Effector memory CD4-positive, alpha-beta T cell (primary cell): Measurements from ENCODE around the gene ISLR2.
"Not testable (repeated sequence)": the region's sequence is repeated elsewhere in the genome, so short reads cannot be mapped to it uniquely, and the experiment has no call there.

Experiments
- DNase-seq, 3 donors: peaks; one replicate each; pipeline ENCODE4 v3.0.0-alpha.2; 2020
- H3K27ac ChIP-seq: 2 replicates; pipeline ENCODE4 v1.7.0; 2013; ENCODE audit warnings: mild to moderate bottlenecking, low read length, moderate library complexity; ENCODE audit not compliant: insufficient read depth, poor library complexity, severe bottlenecking
- H3K27me3 ChIP-seq: replicated peaks from 2 replicates; pipeline ENCODE4 v1.7.0; 2013; ENCODE audit warnings: mild to moderate bottlenecking, low read length; ENCODE audit not compliant: insufficient read depth, control insufficient read depth, poor library complexity, severe bottlenecking
- H3K36me3 ChIP-seq: 2 replicates; pipeline ENCODE4 v1.7.0; 2013; ENCODE audit warnings: mild to moderate bottlenecking, low read length, moderate library complexity; ENCODE audit not compliant: control insufficient read depth, insufficient read depth
- H3K4me1 ChIP-seq: 2 replicates; pipeline ENCODE4 v1.7.0; 2013; ENCODE audit warnings: low read length, mild to moderate bottlenecking; ENCODE audit not compliant: control insufficient read depth, insufficient read depth, poor library complexity, severe bottlenecking
- H3K4me3 ChIP-seq: 2 replicates; pipeline ENCODE4 v1.7.0; 2013; ENCODE audit warnings: low read length, low read depth, mild to moderate bottlenecking; ENCODE audit not compliant: insufficient read depth, poor library complexity, severe bottlenecking
- H3K9me3 ChIP-seq: 2 replicates; pipeline ENCODE4 v1.7.0; 2013; ENCODE audit warnings: mild to moderate bottlenecking, low read length, moderate library complexity; ENCODE audit not compliant: control insufficient read depth

Gene ISLR2

DNA sequence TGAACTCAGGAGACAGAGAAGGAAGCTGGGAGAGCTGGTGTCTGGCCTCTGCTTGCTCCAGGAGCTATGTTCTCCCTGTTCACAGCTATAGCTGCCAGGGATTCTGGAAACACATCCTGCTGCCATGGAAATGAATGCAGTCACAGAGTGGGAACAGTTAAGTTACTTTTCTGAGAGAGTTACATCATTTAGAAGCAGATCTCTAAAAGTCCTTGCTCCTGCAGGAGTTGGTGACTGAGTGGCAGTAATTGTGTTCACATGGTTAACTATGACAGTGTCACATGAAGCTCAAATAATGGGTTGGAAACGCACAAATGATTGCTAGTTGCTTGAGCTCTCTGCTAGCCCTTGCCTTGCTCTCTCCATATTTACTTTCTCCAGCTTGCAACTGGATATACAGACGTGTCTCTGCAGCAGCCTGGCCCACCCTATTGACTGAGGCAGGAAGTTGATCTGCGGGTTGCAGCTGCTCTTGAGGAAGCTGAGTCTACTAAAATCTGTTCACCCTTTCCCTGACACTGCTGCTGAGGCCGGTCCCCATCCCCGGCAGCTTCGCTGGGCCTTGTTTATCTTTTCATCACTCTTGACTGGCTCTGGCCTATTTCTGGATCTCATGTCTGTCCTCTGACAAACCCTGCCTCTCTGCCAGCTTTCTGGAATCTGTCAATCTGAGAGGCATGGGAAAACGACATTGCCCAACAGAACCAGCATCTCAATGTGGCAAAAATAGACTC, 26.5 kb downstream of the ISLR2 start:
- Histone ChIP-seq H3K27me3 (no peaks in the 10 kb centered on the region), H3K36me3 (no peaks in the 10 kb centered on the region), H3K27ac (no peak overlapping the region), H3K4me1 (no peaks in the 10 kb centered on the region), H3K4me3 (no peak overlapping the region), H3K9me3 (no peaks in the 10 kb centered on the region)
- no peak for DNase-seq

DNA sequence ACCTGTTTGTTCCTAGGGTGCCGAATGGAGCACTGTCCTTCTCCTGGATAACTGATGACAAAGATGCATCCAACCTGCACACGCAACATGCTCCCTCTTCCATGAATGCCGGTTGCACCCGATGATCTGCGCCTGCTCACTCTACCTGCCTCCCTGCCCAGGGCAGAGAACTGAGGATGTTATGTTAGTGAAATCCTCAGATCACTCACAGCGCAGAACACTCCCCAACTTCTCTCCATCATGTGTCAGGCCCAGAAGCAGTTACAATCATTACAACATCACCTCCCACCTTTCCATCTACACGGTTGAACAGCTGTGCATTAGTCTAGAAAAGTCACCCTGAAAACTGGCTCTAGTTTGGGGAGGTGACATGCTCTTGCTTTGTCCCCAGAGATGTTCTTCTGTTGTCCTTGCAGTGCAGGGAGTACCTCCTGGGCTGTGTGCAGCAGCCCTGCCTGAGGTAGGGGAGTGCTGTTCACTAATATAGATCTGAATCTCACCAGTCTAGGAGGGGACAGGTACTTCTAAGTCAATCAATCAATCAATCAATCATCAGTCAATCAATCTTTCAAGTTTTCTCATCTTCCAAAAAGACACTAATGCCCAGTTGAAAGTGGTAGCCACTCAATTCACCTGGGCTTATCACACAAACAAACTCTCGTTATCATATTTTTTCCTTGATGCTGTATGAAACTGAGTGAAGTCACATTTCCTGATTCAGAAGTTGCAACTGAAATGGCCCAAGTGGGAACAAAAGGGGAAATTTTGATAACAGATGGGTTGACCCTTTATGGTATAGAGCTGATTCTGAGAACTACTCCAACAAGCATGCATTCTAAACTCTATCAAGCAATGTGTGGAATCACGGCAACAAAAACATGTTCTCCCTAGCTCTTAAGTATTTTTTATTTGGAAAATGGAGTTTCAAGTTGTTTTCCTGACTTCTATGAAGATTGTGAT, 27.8 kb downstream of the ISLR2 start:
- Histone ChIP-seq H3K4me3 (no peak overlapping the region), H3K27ac (no peak overlapping the region), H3K4me1 (no peaks in the 10 kb centered on the region), H3K9me3 (no peaks in the 10 kb centered on the region), H3K27me3 (no peaks in the 10 kb centered on the region), H3K36me3 (no peaks in the 10 kb centered on the region)
- DNase-seq, result no peak

DNA sequence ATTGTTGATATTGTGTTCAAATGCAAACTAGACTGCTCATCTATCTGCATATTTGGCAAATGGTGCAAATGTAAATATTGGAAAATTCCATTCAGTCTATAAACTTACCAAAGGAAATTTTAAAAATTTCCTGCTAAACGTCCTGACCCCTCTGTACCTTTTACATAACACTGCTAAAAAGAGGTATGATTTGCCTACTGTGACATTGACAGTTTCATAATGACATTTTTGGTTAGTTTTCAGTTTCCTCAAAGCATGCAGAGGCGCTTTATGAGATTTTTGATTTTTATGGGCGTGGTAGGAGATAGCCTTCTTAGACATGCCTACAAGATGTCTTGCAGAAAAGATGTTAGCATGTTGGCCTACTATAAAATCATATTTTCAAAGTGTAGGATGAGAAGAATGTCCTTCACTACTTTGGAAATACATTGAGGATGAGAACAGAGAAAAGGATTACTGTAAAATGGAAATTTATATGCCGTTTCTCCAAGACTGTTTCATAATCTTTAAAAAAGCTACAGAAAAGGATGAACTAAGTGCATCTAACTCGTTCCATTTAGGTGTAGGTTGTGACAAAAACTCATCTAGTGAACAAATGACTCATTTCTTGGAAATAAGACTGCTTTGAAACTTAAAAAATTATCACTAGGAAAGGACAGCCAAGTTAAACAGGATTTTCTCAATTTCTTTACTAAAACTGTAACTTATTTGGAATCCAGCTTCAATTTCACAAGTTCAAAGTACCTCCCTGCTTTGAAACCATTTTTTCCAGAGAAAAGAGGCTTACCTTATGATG, 28.7 kb downstream of the ISLR2 start:
- DNase-seq, result no peak
- Histone ChIP-seq H3K4me1 (no peaks in the 10 kb centered on the region), H3K4me3 (no peak overlapping the region), H3K9me3 (no peaks in the 10 kb centered on the region), H3K36me3 (no peaks in the 10 kb centered on the region), H3K27me3 (no peaks in the 10 kb centered on the region), H3K27ac (no peak overlapping the region)

GRCh38 chr15:74159773-74160172, 29.4 kb downstream of the ISLR2 start:
- H3K4me3 ChIP-seq, result no peak overlapping the region
- H3K9me3 ChIP-seq, result no peaks in the 10 kb centered on the region
- H3K27ac ChIP-seq, result no peak overlapping the region
- H3K27me3 ChIP-seq, result no peaks in the 10 kb centered on the region
- H3K36me3 ChIP-seq, result no peaks in the 10 kb centered on the region
- DNase-seq, result no peak
- H3K4me1 ChIP-seq, result no peaks in the 10 kb centered on the region

GRCh38 chr15:74160390-74160789, 30.0 kb downstream of the ISLR2 start:
- not testable (repeated sequence) for H3K4me1 ChIP-seq, H3K9me3 ChIP-seq, H3K27me3 ChIP-seq, H3K27ac ChIP-seq, DNase-seq, H3K36me3 ChIP-seq, H3K4me3 ChIP-seq

DNA sequence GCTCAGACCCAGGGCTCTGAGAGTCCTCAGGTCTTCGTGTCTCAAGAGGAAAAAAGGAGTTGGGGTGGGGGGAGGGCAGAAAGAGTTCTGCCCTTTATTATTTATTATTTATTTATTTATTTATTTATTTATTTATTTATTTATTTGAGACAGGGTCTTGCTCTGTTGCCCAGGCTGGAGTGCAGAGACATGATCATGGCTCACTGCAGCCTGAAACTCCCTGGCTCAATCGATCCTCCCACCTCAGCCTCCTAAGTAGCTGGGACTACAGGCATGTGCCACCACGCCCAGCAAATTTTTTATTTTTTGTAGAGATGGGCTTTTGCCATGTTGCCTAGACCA, 31.8 kb downstream of the ISLR2 start:
- not testable (repeated sequence) for H3K27me3 ChIP-seq, H3K27ac ChIP-seq, H3K4me3 ChIP-seq, DNase-seq, H3K4me1 ChIP-seq, H3K9me3 ChIP-seq, H3K36me3 ChIP-seq

- Histone ChIP-seq H3K9me3 (no peaks in the 10 kb centered on the region), H3K4me1 (no peaks in the 10 kb centered on the region), H3K4me3 (no peak overlapping the region), H3K27ac (no peak overlapping the region), H3K27me3 (no peaks in the 10 kb centered on the region), H3K36me3 (no peaks in the 10 kb centered on the region)
- DNase-seq, result no peak
Measured at GRCh38 chr15:74165461-74165860, 35.1 kb downstream of the ISLR2 start.

DNA sequence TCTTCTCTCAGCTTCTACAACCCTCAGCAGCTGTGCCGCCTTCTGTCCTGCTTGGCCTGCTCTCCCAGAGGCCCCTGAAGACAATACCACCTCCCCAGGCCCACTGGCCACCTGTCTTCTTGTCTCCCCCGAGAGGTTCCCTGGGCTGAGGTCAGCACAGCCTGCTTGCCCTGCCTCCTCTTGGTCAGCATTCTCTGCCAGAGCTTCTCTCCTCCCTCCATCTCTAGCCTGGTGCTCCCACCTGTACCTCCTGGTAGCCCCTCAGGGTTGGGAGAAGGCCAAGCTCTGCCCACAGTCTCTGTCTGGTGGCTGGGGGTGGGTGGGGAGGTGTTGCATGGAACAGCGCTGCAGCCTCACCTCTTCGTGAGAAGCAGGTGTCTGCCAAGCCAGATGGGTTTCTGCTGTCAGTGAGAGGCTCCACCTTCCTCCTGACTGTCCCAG, 37.5 kb downstream of the ISLR2 start:
- DNase-seq, result no peak
- no peaks in the 10 kb centered on the region for H3K27me3 ChIP-seq
- no peak overlapping the region for H3K27ac ChIP-seq
- no peaks in the 10 kb centered on the region for H3K4me1 ChIP-seq
- no peak overlapping the region for H3K4me3 ChIP-seq
- H3K9me3 ChIP-seq, result no peaks in the 10 kb centered on the region
- no peaks in the 10 kb centered on the region for H3K36me3 ChIP-seq

GRCh38 chr15:74168711-74169126, 38.3 kb downstream of the ISLR2 start:
- H3K36me3 ChIP-seq, result no peaks in the 10 kb centered on the region
- H3K27ac ChIP-seq, result no peak overlapping the region
- no peak for DNase-seq
- H3K4me1 ChIP-seq, result no peaks in the 10 kb centered on the region
- H3K4me3 ChIP-seq, result no peak overlapping the region
- H3K27me3 ChIP-seq, result no peaks in the 10 kb centered on the region
- no peaks in the 10 kb centered on the region for H3K9me3 ChIP-seq
